GM21619 (cell line): ENCODE measurements around the gene PALD1.
"Not testable (repeated sequence)": the region's sequence is repeated elsewhere in the genome, so short reads cannot be mapped to it uniquely, and the experiment has no call there.

Experiments
- ATAC-seq: cut with Tn5 transposase; IDR thresholded peaks from one replicate; pipeline ENCODE4 v1.9.1; 2021; ENCODE audit not compliant: unreplicated experiment

The PALD1 gene

GRCh38 chr10:70568781-70569495 lies 90.4 kb downstream of the PALD1 start:
- ATAC-seq, result no peak

GRCh38 chr10:70571236-70571635 lies 92.7 kb downstream of the PALD1 start:
- ATAC-seq, result no peak

- ATAC-seq, result no peak
Observed at GRCh38 chr10:70571636-70572439, 93.3 kb downstream of the PALD1 start.

- no peak for ATAC-seq
Observed at GRCh38 chr10:70573599-70574506, 95.3 kb downstream of the PALD1 start.

GRCh38 chr10:70575486-70575873 lies 96.9 kb downstream of the PALD1 start:
- no peak for ATAC-seq

- peak; percentile 44 for ATAC-seq
Observed at GRCh38 chr10:70575874-70576802, 97.6 kb downstream of the PALD1 start.

GRCh38 chr10:70576803-70577517 lies 98.4 kb downstream of the PALD1 start:
- ATAC-seq, result no peak

GRCh38 chr10:70578371-70578947 lies 99.9 kb downstream of the PALD1 start:
- ATAC-seq, result peak; percentile 62

- ATAC-seq, result no peak
Observed at GRCh38 chr10:70579234-70580002, 100.9 kb downstream of the PALD1 start.

GRCh38 chr10:70581176-70581575 lies 102.6 kb downstream of the PALD1 start:
- ATAC-seq, result not testable (repeated sequence)

GRCh38 chr10:70582793-70583668 lies 104.5 kb downstream of the PALD1 start:
- no peak for ATAC-seq

GRCh38 chr10:70583669-70584037 lies 105.1 kb downstream of the PALD1 start:
- no peak for ATAC-seq

- ATAC-seq, result no peak
Observed at GRCh38 chr10:70584366-70584765, 105.8 kb downstream of the PALD1 start.

GRCh38 chr10:70584909-70585544 lies 106.5 kb downstream of the PALD1 start:
- ATAC-seq, result no peak

- ATAC-seq, result no peak
Observed at GRCh38 chr10:70585578-70586169, 107.1 kb downstream of the PALD1 start.

GRCh38 chr10:70586348-70586930 lies 107.9 kb downstream of the PALD1 start:
- no peak for ATAC-seq
